ENCODE results near the gene SLC19A1. TPM values are rescaled to one million over a fixed set of nuclear protein-coding genes. Genes with fewer than 3 reads are reported as not detected.

Gene SLC19A1
- total RNA-seq, 1 donor: 7.4 TPM

DNA sequence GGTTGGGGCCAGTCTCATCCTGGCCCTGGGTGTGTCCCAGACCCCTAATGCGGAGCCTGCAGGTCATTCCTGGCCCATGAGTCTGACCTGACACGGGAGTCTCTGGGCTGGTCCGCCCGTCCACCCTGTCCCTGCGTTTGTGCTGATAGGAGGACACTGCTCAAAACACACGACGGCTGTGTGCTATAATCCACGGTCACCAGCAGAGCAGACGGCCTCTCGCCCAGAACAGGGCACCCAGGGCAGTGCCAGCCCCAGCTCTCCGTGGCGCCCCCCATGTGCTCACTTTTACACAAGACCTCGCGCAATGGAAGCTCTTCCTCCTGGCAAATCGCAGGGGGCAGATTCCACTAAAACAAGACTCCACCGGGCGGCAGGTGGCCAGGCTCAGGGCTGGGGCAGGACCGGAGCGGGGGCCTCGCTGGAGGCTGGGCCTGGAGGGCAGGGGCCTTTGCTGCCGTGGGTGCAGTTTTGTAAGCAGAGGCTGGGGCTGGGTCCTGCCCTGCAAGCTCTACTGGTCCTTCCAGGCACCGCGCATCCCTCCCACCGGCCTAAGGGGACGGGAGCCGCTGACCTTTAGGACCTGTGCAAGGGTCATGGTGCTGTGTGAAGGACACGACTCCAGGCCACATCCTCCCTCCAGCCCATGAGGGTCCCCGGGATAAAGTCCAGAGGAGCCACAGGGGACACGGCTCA is 10.6 kb upstream of the SLC19A1 start:
- no peak for DNase-seq (ENCODE audit: low read depth)

DNA sequence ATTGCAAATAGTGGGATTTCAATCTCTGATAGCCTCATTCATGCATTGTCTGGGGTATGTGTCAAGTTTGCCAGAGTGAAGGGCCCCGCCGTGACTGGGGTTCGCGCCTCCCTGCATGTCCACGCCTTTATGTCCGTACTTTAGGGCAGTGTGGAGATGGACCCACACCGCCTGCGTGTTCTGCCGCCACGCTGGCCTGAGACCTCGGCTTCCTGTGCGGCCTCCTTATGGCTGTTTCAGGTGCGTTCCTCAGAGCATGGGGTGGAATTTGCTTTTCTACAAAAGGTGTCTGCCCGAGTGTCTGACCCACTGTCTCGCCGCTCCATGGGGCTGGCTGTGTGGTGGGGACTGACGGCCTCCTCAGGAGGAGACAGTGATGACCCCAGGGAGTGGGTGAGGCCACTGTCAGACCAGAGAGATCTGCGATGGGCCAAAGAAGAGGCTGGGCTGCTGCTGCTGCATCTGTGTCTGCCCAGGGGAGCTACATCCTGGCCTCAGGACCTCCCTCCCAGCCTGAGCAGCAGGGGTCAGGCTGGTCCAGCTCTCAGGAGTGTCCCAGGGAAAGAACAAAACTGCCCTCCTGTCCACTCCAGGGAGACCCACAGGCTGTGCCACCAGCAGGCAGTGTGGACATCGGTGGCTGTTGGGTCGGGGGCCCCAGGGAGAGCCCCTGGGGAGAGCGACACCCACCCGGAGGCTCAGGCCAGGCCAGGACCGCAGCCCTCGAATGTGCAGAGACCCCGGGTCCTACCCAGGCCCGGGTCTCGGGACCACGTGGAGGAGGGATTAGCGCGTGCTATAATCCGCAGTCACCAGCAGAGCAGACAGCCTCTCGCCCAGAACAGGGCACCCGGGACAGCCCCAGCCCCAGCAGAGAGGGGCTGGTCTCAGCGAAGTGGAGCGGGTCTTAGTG is 9.8 kb upstream of the SLC19A1 start:
- H3K4me3 ChIP-seq (ENCODE audit: low read depth, low read length): no peak overlapping the region
- no peak for DNase-seq (ENCODE audit: low read depth)
- TF ChIP-seq, protein P1, sequence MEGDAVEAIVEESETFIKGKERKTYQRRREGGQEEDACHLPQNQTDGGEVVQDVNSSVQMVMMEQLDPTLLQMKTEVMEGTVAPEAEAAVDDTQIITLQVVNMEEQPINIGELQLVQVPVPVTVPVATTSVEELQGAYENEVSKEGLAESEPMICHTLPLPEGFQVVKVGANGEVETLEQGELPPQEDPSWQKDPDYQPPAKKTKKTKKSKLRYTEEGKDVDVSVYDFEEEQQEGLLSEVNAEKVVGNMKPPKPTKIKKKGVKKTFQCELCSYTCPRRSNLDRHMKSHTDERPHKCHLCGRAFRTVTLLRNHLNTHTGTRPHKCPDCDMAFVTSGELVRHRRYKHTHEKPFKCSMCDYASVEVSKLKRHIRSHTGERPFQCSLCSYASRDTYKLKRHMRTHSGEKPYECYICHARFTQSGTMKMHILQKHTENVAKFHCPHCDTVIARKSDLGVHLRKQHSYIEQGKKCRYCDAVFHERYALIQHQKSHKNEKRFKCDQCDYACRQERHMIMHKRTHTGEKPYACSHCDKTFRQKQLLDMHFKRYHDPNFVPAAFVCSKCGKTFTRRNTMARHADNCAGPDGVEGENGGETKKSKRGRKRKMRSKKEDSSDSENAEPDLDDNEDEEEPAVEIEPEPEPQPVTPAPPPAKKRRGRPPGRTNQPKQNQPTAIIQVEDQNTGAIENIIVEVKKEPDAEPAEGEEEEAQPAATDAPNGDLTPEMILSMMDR (IDR thresholded peaks at IDR 0.05; ENCODE audit: insufficient read depth, low read length): no peak

More for the DNA sequence above, 10.6 kb upstream of the SLC19A1 start:
- H3K4me3 ChIP-seq (ENCODE audit: low read depth, low read length): no peak overlapping the region
- TF ChIP-seq, protein P1 (IDR thresholded peaks at IDR 0.05; ENCODE audit: insufficient read depth, low read length): no peak

DNA sequence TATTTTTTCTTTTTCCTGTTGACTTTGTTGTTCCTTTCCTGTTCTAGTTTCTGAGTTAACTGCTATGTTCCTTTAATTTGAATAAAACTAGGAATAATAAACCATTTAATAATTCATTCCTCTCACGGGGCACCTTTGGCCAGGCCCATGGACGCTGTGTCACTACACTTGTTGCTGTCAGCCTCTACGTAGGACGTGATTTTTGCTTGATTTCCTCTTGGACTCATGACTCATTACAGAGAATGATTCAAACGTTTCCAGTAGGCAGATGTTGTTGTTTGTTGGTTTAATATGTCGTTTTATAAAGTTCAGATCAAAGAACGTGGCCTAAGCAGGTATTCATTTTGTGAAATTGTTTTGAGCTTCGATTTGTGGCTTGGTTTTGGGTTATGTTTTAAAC is 9.1 kb upstream of the SLC19A1 start:
- H3K4me3 ChIP-seq (ENCODE audit: low read depth, low read length): no peak overlapping the region
- DNase-seq (ENCODE audit: low read depth): peak; percentile 38
- TF ChIP-seq, protein P1 (IDR thresholded peaks at IDR 0.05; ENCODE audit: insufficient read depth, low read length): no peak

DNA sequence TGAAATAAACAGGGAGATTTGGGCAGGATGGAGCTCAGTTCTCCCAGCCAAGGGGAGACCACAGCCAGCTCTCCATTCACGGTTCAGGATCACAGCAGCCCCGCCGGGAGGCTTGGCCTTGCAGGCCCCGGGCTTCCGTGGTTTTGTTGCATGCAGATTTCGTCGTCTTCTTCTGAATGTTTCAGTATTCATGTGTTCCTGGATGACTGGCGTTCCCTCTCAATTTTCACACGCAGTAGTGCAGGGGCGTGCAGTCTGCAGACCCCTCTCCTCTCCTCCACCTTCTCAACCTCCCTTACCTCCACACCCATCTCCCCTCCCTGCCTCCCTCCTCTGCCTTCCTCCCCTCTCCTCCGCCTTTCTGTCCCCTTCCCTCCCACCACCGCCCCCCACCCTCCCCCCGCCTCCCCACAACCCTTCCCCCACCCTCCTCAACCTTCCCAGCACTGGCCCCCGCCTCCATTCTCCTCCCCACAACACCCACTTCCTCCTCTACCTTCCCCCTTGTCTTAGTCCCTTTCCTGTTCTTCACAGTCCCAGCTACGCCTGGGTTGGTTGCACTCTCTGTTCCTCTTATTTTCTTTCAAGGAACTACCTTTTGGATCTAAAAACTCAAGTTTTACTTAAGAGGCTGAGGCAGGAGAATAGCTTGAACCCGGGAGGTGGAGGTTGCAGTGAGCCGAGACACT is 8.4 kb upstream of the SLC19A1 start:
- no peak for DNase-seq (ENCODE audit: low read depth)
- H3K4me3 ChIP-seq (ENCODE audit: low read depth, low read length): no peak overlapping the region
- TF ChIP-seq, protein P1 (IDR thresholded peaks at IDR 0.05; ENCODE audit: insufficient read depth, low read length): no peak

DNA sequence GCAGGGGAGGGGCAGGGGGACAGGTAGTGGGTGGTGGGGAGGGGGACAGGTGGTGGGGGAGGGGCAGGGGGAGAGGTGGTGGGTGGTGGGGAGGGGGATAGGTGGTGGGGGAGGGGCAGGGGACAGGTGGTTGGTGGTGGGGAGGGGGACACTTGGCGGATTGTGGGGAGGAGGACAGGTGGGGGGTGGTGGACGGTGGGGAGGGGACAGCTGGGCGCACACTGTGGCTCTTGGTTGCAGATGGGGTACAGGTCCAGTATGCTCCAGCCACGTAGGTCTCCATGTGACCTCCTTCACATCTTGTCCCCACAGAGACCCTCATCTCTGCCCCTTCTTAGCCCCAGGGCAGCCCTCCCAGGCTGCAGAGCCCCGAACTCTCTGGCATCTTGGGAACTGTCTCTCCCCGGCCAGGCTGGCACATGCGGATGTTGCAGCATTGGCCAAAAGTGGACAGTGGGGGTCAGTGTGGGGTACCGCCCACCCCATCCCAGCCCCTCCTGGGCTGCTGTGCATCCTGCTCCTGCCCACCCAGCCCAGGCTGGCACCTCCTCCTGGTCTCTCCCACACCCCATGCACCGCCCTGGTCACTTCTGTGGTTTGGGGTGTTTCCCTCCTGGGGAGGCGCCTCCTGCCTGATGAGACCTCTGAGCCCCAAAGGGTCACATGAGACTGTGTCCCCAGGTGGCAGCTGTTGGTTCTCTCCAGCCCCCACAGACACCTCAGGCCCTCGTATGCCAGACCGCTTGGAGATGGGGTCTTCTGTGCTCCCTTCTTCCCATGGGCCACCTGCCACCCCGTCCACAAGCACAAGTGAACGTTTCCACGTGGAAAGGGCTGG is 7.6 kb upstream of the SLC19A1 start:
- no peak overlapping the region for H3K4me3 ChIP-seq (ENCODE audit: low read depth, low read length)
- no peak for DNase-seq (ENCODE audit: low read depth)
- TF ChIP-seq, protein P1 (IDR thresholded peaks at IDR 0.05; ENCODE audit: insufficient read depth, low read length): no peak
